Neural progenitor cell (in vitro differentiated cells): ENCODE data around the gene MEFV. TPM values are rescaled to one million over a fixed set of nuclear protein-coding genes. Genes with fewer than 3 reads are reported as not detected.

Experiments
- DNase-seq: peaks from one replicate; pipeline ENCODE4 v3.0.0-alpha.2; 2016; ENCODE audit warnings: low spot score
- H2AFZ ChIP-seq: fragments of 200-600 bp; sonication (generic); replicated peaks from 2 replicates; pipeline ENCODE4 v1.6.1; 2016; ENCODE audit warnings: antibody characterized with exemption
- H3F3A ChIP-seq: fragments of 200-600 bp; sonication (generic); 2 replicates; pipeline ENCODE4 v1.6.1; 2016; ENCODE audit warnings: antibody characterized with exemption, low read depth
- H3K27ac ChIP-seq: fragments of 200-600 bp; sonication (generic); 2 replicates; pipeline ENCODE4 v1.5.1; 2016; ENCODE audit warnings: mild to moderate bottlenecking
- H3K27me3 ChIP-seq: fragments of 200-600 bp; sonication (generic); 2 replicates; pipeline ENCODE4 v1.6.1; 2016; ENCODE audit warnings: mild to moderate bottlenecking, moderate library complexity
- H3K36me3 ChIP-seq: fragments of 200-600 bp; sonication (generic); 2 replicates; pipeline ENCODE4 v1.5.1; 2016
- H3K4me1 ChIP-seq: fragments of 200-600 bp; sonication (generic); 2 replicates; pipeline ENCODE4 v1.6.1; 2016; ENCODE audit warnings: mixed run types
- H3K4me2 ChIP-seq: fragments of 200-600 bp; sonication (generic); 2 replicates; pipeline ENCODE4 v1.6.1; 2016
- H3K4me3 ChIP-seq: fragments of 200-600 bp; sonication (generic); 2 replicates; pipeline ENCODE4 v1.5.1; 2016
- H3K79me2 ChIP-seq: fragments of 200-600 bp; sonication (generic); 2 replicates; pipeline ENCODE4 v1.6.1; 2016; ENCODE audit warnings: low read depth
- H3K9ac ChIP-seq: fragments of 200-600 bp; sonication (generic); 2 replicates; pipeline ENCODE4 v1.6.1; 2016
- H3K9me3 ChIP-seq: fragments of 200-600 bp; sonication (generic); 2 replicates; pipeline ENCODE4 v1.5.1; 2016; ENCODE audit warnings: low read depth
- H4K20me1 ChIP-seq: fragments of 200-600 bp; sonication (generic); 2 replicates; pipeline ENCODE4 v1.6.1; 2016; ENCODE audit warnings: low read depth
- H3K27ac Mint-ChIP-seq: 3 replicates; pipeline ENCODE4 v1.8.0; 2021; ENCODE audit warnings: mixed read lengths
- H3K27me3 Mint-ChIP-seq: 2 replicates; pipeline ENCODE4 v1.8.0; 2022; ENCODE audit warnings: low read depth, mild to moderate bottlenecking, inconsistent platforms, moderate library complexity, mixed read lengths; ENCODE audit not compliant: insufficient read depth
- H3K36me3 Mint-ChIP-seq: 3 replicates; pipeline ENCODE4 v1.8.0; 2021; ENCODE audit warnings: mixed read lengths
- H3K4me1 Mint-ChIP-seq: 3 replicates; pipeline ENCODE4 v1.8.0; 2021; ENCODE audit warnings: mixed read lengths
- H3K4me3 Mint-ChIP-seq: 3 replicates; pipeline ENCODE4 v1.8.0; 2021; ENCODE audit warnings: mild to moderate bottlenecking, moderate library complexity, mixed read lengths
- H3K9me3 Mint-ChIP-seq: 3 replicates; pipeline ENCODE4 v1.8.0; 2020; ENCODE audit warnings: mixed read lengths
- EZH2 ChIP-seq: fragments of 200-600 bp; sonication (generic); IDR thresholded peaks from 2 replicates; pipeline ENCODE4 v1.6.1; 2017; ENCODE audit warnings: antibody characterized with exemption, mild to moderate bottlenecking, moderate library complexity
- EZH2phosphoT487 ChIP-seq: fragments of 200-600 bp; sonication (generic); IDR thresholded peaks from 2 replicates; pipeline ENCODE4 v1.6.1; 2017; ENCODE audit warnings: antibody characterized with exemption
- total RNA-seq: library from RNA; depleted of rRNA; stranded (reverse); fragments of >200 nt; gene quantifications from 2 replicates; pipeline ENCODE4 v1.2.3, GENCODE V29; 2015; ENCODE audit warnings: low replicate concordance
- TF ChIP-seq, protein P1 (sequence below): fragments of 200-600 bp; sonication (generic); IDR thresholded peaks from 2 replicates; pipeline ENCODE4 v1.5.1; 2017; ENCODE audit warnings: antibody characterized with exemption, mild to moderate bottlenecking

MEFV gene
- total RNA-seq, 1 donor from 2014 or later, result not detected

DNA sequence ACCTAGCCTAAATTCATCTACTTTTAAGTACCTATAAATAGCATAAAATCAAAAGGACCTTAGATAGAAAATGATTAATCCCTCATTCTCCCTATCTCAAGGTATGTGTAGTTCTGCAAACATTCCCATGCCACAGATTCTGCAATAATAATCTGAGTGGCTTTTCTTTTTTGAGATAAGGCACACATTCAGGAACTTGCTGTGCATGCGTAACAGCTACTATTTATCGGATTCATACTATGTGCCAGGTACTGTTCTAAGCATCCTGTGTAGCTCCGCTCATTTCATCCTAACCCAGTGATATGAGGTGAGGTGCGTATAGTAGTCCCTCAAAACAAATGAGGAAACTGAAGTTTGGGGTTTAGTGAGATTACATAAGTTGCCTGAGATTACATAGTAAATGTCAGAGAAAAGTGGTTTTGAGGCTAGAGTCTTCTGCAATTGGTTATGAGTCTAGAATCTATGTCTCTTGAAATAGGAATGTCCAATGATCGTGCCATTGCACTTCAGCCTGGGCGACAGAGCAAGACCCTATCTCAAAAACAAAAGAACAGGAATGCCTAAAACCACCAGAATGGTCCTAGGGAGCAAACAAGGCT lies 24.9 kb upstream of the MEFV start:
- no peak overlapping the region for H3K27ac ChIP-seq
- TF ChIP-seq, protein P1, sequence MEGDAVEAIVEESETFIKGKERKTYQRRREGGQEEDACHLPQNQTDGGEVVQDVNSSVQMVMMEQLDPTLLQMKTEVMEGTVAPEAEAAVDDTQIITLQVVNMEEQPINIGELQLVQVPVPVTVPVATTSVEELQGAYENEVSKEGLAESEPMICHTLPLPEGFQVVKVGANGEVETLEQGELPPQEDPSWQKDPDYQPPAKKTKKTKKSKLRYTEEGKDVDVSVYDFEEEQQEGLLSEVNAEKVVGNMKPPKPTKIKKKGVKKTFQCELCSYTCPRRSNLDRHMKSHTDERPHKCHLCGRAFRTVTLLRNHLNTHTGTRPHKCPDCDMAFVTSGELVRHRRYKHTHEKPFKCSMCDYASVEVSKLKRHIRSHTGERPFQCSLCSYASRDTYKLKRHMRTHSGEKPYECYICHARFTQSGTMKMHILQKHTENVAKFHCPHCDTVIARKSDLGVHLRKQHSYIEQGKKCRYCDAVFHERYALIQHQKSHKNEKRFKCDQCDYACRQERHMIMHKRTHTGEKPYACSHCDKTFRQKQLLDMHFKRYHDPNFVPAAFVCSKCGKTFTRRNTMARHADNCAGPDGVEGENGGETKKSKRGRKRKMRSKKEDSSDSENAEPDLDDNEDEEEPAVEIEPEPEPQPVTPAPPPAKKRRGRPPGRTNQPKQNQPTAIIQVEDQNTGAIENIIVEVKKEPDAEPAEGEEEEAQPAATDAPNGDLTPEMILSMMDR, result no peak
- TF ChIP-seq EZH2phosphoT487 (no peak), EZH2 (no peak)
- H3K36me3 Mint-ChIP-seq, result peaks cover 23% of the 10 kb centered on the region
- H3K27ac Mint-ChIP-seq, result no peak overlapping the region
- H3K4me1 Mint-ChIP-seq, result peaks cover 15% of the 10 kb centered on the region
- no peaks in the 10 kb centered on the region for H3K9me3 ChIP-seq
- peaks cover 21% of the 10 kb centered on the region for H3F3A ChIP-seq
- no peak for DNase-seq
- H3K9me3 Mint-ChIP-seq, result peaks cover 7% of the 10 kb centered on the region
- no peak overlapping the region for H3K4me2 ChIP-seq
- peaks cover 10% of the 10 kb centered on the region for H3K4me1 ChIP-seq
- peak overlapping the region; percentile 98 for H3K4me3 Mint-ChIP-seq
- peaks cover 22% of the 10 kb centered on the region for H3K27me3 ChIP-seq
- H3K4me3 ChIP-seq, result no peak overlapping the region
- H3K9ac ChIP-seq, result no peak overlapping the region
- H3K79me2 ChIP-seq, result peaks cover 30% of the 10 kb centered on the region
- H4K20me1 ChIP-seq, result no peaks in the 10 kb centered on the region
- H3K36me3 ChIP-seq, result no peaks in the 10 kb centered on the region
- peaks cover 17% of the 10 kb centered on the region for H3K27me3 Mint-ChIP-seq
- no peak overlapping the region for H2AFZ ChIP-seq

DNA sequence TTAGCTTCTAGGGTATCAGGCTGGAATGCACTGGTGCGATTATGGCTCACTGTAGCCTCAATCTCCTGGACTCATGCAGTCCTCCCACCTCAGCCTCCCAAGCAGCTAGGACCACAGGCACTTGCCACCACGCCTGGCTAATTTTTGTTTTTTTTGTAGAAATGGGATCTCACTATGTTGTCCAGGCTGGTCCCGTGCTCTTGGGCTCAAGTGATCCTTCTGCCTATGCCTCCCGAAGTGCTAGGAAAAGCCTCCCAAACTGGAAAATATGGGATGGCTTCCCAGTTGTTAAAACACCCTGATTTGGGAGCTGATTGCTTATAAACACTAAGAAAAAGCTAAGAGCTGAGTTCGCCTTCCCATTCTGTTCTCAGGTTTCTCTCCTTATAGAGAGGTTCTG lies 20.2 kb upstream of the MEFV start:
- no peak for DNase-seq
- no peaks in the 10 kb centered on the region for H3K4me1 ChIP-seq
- Mint-ChIP-seq H3K27me3 (peaks cover 10% of the 10 kb centered on the region), H3K36me3 (no peaks in the 10 kb centered on the region), H3K4me3 (no peak overlapping the region), H3K27ac (no peak overlapping the region), H3K4me1 (peaks cover 6% of the 10 kb centered on the region), H3K9me3 (peaks cover 3% of the 10 kb centered on the region)
- no peaks in the 10 kb centered on the region for H3K9me3 ChIP-seq
- H4K20me1 ChIP-seq, result no peaks in the 10 kb centered on the region
- peaks cover 4% of the 10 kb centered on the region for H3F3A ChIP-seq
- H2AFZ ChIP-seq, result no peak overlapping the region
- peaks cover 24% of the 10 kb centered on the region for H3K27me3 ChIP-seq
- no peak overlapping the region for H3K4me2 ChIP-seq
- no peaks in the 10 kb centered on the region for H3K79me2 ChIP-seq
- no peak overlapping the region for H3K27ac ChIP-seq
- H3K4me3 ChIP-seq, result no peak overlapping the region
- H3K9ac ChIP-seq, result no peak overlapping the region
- H3K36me3 ChIP-seq, result no peaks in the 10 kb centered on the region
- TF ChIP-seq EZH2phosphoT487 (no peak), EZH2 (no peak)
- TF ChIP-seq, protein P1, result no peak

DNA sequence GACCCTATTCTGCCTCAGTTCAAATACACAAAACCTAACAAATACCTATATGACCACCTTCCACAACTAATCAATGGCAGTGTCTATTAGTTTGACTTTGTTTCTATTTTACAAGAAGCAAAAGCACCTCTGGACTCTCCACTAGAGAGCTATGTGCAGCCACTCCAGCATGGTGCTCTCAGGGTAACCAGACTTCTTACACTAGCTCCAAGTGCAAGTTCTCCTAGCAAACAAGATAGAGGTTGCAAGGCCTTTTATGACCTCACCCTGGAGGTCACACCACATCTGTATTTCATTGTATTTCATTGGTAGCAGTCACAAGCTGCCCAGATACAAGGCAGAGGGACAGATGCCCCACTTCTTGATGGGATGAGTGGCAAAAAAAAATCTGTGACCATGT lies 18.5 kb upstream of the MEFV start:
- H4K20me1 ChIP-seq, result no peaks in the 10 kb centered on the region
- no peak overlapping the region for H3K9ac ChIP-seq
- no peaks in the 10 kb centered on the region for H3K36me3 ChIP-seq
- no peak overlapping the region for H3K4me3 ChIP-seq
- H3K4me1 ChIP-seq, result no peaks in the 10 kb centered on the region
- no peak overlapping the region for H3K27ac Mint-ChIP-seq
- H3K27me3 Mint-ChIP-seq, result peaks cover 6% of the 10 kb centered on the region
- H3K9me3 Mint-ChIP-seq, result peaks cover 5% of the 10 kb centered on the region
- H3K4me3 Mint-ChIP-seq, result peak overlapping the region; percentile 24
- no peak overlapping the region for H2AFZ ChIP-seq
- DNase-seq, result no peak
- no peaks in the 10 kb centered on the region for H3K36me3 Mint-ChIP-seq
- H3F3A ChIP-seq, result no peaks in the 10 kb centered on the region
- no peak overlapping the region for H3K4me2 ChIP-seq
- H3K9me3 ChIP-seq, result no peaks in the 10 kb centered on the region
- H3K27ac ChIP-seq, result no peak overlapping the region
- TF ChIP-seq EZH2phosphoT487, result no peak
- TF ChIP-seq EZH2, result no peak
- TF ChIP-seq, protein P1, result no peak
- peaks cover 24% of the 10 kb centered on the region for H3K27me3 ChIP-seq
- H3K4me1 Mint-ChIP-seq, result peaks cover 6% of the 10 kb centered on the region
- H3K79me2 ChIP-seq, result no peaks in the 10 kb centered on the region
